HCEC 1CT (cell line): ENCODE measurements around the gene PMIS2.

ENCODE experiments used
- DNase-seq: peaks from one replicate; pipeline ENCODE4 v3.0.0-alpha.2; 2017

Gene PMIS2

GRCh38 chr19:35556846-35557538, 29.0 kb upstream of the PMIS2 start:
- no peak for DNase-seq

- DNase-seq = no peak
Observed at GRCh38 chr19:35557539-35558399, 28.2 kb upstream of the PMIS2 start.

DNA sequence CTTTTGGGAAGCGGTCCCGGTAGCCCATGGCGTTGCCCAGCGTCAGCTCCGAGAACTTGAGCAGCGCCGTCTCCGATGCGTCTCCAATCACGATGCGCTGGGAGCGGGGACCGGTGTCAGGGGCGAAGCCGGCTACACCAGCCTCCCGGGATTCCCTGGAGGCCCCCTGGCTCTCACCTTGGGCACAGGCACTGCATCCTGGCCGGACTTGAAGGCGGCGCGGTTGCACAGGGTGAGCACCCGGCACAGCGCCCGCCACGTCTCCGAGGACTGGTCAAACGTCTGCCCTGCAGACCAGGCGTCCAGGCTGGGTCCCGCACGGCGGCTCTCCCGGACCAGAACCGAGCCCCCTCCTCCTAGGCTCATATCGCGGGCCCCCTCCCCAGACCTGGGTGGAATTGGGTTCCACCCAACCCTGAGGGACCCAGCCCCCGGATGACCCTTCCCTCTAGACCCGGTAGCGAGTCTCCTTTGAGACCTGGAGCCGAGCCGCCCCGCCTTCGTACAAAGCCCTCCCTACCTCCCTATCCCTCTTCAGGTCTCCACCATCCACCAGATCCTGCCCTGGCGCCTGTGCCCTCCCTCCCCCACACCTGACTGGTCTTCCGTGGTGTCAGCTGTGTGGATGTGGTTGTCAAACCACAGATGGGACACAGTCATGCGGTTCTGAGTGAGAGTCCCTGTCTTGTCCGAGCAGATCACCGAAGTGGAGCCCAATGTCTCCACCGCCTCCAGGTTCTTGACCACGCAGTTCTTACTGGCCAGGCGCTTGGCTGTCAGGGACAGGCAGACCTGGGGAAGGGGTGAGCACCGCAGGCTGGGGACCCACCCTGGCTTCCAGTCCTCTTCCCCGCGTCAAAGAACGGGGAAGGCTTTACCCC, 27.3 kb upstream of the PMIS2 start:
- DNase-seq = no peak

DNA sequence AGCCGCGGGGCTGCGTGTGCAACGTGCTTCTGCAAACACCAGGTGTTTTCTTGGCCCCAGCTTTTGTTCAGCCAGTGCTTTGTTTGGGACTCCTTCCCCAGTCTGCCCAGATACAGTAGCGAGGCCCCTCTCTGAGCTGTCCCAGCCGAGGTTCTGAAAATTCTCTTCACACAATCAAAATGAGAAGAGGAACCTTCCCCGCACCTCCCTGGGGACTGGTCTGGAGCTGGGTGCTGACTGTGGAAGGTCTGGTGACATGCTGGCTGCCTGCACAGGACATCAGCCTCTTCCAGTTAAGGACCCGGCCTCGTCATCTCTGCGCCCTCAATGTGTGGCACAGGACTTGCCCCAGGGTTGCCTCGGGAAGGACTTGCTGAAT, 26.7 kb upstream of the PMIS2 start:
- DNase-seq = no peak

GRCh38 chr19:35559781-35560180, 26.2 kb upstream of the PMIS2 start:
- DNase-seq = no peak

DNA sequence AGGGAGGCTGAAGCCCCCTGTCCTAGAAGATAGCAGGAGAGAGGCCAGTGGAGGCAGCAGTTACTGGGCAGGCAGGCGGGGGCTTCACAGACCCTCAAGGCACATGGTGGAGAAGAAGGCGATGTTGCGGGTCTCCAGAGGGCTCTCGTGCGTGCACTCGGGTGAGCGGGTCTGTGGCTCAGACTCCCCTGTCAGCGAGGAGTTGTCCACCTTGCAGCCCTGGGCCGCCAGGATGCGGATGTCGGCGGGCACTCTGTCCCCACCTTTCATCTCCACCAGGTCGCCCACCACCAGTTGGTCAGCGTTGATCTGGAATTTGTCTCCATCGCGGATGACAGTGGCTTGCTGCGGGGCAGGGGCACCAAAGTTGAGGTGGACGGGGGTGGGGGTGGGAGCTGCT, 25.7 kb upstream of the PMIS2 start:
- DNase-seq = no peak

GRCh38 chr19:35560677-35561076, 25.3 kb upstream of the PMIS2 start:
- no peak for DNase-seq

GRCh38 chr19:35561436-35561835, 24.5 kb upstream of the PMIS2 start:
- no peak for DNase-seq

DNA sequence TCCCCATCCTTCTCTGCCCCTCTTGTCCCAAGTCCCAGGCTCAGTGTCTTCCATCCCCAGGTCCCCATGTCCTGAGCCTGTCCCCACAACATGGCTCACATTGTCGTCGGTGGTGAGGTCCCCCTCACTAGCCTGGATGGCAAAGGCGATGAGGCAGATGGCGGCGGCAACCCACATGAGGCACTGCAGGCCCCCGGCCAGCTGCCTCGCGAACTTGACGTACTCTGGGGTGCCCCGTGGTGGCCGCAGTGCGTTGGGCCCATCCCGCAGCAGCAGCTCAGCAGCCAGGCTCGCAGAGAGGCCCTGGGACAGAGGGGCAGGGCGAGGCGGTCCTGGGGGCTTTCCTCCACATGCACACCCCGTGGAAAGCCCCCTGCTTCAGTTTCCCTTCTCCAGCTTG, 23.6 kb upstream of the PMIS2 start:
- DNase-seq = no peak

DNA sequence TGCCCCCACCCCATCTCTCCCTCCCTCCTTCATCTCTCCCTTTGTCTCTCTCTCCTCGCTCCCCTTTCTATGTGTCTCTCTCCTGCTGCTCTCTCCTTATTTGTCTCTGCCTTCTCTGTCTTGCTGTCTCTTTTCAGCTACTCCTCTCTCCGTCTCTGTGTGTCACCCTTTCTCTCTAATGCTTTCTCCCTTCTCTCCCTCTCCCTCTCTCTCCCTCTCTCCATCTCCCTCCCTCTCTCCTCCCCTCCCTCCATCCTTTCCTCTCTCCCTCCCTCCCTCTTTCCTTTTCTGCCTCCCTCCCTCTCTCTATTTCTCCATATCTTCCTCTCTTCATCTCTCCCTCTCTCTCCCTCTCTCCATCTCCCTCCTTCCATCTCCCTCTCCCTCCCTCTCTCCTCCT, 23.2 kb upstream of the PMIS2 start:
- DNase-seq = no peak

GRCh38 chr19:35563207-35563829, 22.7 kb upstream of the PMIS2 start, which contains the start of gene ATP4A:
TSS of gene ATP4A (minus strand) at chr19:35563658. CDS start at chr19:35563629, 29 bp downstream.
- no peak for DNase-seq

DNA sequence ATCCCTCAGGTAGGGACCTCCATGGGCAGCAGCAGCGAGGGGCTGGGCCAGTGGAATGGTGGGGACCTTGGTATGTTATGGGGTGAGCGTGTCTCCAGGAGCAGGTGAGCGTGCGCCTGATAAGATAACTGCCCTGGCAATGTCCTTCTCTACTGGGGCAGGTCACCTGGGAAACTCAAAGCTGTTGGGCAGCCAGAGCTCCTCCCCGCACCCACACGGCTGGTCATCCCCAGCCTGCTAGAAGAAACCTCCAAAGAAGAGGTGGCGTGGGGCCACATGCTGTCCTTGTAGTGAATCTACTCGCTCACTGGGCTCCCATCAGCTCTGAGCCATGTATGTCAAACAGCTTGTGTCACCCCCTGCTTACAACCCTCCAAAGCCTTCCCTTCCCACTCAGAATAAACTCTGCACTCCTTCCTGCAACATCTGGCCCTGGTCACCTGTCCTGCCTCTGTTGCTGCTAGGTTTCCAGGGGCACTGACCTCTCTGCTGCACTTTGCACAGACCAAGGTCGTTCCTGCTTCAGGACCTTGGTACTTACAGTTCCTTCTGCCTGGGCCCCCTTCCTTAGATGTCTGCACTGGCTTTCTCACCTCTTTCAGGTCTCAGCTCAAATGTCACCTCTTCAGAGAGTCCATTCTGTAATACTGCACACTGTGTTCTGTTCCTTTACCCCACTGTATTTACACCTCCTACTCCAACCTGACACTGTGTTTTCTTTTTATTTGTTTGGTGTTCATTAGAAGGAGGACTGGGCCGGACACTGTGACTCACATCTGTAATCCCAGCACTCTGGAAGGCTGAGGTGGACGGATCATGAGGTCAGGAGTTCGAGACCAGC, 20.7 kb upstream of the PMIS2 start:
- no peak for DNase-seq

GRCh38 chr19:35566738-35567137, 19.2 kb upstream of the PMIS2 start:
- no peak for DNase-seq

DNA sequence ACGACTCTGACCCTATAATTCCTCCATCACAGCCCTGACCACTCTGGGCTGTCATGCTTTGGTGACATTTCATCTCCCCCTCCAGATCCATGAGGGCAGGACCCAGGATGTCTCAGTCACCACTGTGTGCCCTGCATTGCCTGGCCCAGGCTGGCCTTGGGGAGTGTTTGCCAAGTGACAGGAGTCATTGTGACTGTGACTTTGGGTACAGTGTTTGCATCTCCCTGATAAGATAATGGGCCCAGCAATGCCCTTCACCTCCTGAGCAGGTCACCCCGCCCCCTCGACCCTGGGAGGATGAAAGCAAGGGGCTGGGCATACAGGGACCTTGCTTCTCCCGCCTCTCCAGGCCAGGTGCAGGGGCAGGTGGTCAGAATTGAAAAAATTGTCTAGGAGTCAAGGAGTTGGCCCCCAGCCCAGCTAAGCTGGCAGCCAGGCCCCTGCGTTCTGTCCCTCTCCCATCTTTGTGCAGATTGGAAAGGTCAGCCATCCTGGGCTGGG, 16.6 kb upstream of the PMIS2 start:
- no peak for DNase-seq

GRCh38 chr19:35571406-35571965, 14.5 kb upstream of the PMIS2 start:
- no peak for DNase-seq

- no peak for DNase-seq
Observed at GRCh38 chr19:35577918-35578317, 8.1 kb upstream of the PMIS2 start.

DNA sequence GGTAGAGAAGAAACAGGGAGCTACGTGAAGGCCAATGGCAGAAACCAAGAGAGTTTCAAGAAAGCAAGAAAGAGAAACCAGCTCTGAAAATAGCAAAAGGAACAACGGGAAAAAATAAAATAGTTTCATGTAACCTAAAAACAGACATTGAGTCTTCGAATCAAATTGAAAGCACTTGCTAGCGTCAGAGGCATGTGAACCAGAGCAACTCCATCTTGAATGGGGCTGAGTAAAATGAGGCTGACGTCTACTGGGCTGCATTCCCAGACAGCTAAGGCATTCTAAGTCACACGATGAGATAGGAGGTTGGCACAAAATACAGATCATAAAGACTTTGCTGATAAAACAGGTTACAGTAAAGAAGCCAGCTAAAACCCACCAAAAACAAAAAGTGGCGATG, 7.3 kb upstream of the PMIS2 start:
- no peak for DNase-seq

- no peak for DNase-seq
Observed at GRCh38 chr19:35582760-35583159, 3.2 kb upstream of the PMIS2 start.

DNA sequence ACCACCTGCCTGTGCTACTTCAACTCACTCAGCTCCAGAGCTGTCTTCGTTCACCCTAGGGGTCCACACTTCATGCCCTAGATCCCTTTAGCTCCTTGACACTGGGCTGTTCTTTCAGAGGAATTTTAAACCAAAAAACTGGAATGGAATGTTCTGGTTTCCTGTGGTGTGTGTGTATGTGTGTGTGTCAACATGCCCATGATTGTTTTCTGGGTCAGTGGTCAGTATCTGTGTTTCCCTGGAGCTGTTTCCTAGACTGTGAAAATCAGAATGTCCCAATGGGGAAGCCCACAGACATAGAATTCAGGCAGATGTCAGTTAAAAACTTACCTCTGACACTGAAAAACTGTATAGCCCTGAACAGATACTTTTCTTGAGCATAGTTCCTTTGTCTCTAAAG, 1.3 kb downstream of the PMIS2 start:
- DNase-seq = no peak

GRCh38 chr19:35590875-35591274, 4.9 kb downstream of the PMIS2 start:
- DNase-seq = no peak

- peak; percentile 15 for DNase-seq
Observed at GRCh38 chr19:35592226-35592625, 6.3 kb downstream of the PMIS2 start.
